Effector memory CD4-positive, alpha-beta T cell (primary cell): ENCODE measurements around the gene SBNO2.

Experiments
- DNase-seq, 3 donors: peaks; one replicate each; pipeline ENCODE4 v3.0.0-alpha.2; 2020
- H3K27ac ChIP-seq: 2 replicates; pipeline ENCODE4 v1.7.0; 2013; ENCODE audit warnings: mild to moderate bottlenecking, low read length, moderate library complexity; ENCODE audit not compliant: insufficient read depth, poor library complexity, severe bottlenecking
- H3K27me3 ChIP-seq: replicated peaks from 2 replicates; pipeline ENCODE4 v1.7.0; 2013; ENCODE audit warnings: mild to moderate bottlenecking, low read length; ENCODE audit not compliant: insufficient read depth, control insufficient read depth, poor library complexity, severe bottlenecking
- H3K36me3 ChIP-seq: 2 replicates; pipeline ENCODE4 v1.7.0; 2013; ENCODE audit warnings: mild to moderate bottlenecking, low read length, moderate library complexity; ENCODE audit not compliant: control insufficient read depth, insufficient read depth
- H3K4me1 ChIP-seq: 2 replicates; pipeline ENCODE4 v1.7.0; 2013; ENCODE audit warnings: low read length, mild to moderate bottlenecking; ENCODE audit not compliant: control insufficient read depth, insufficient read depth, poor library complexity, severe bottlenecking
- H3K4me3 ChIP-seq: 2 replicates; pipeline ENCODE4 v1.7.0; 2013; ENCODE audit warnings: low read length, low read depth, mild to moderate bottlenecking; ENCODE audit not compliant: insufficient read depth, poor library complexity, severe bottlenecking
- H3K9me3 ChIP-seq: 2 replicates; pipeline ENCODE4 v1.7.0; 2013; ENCODE audit warnings: mild to moderate bottlenecking, low read length, moderate library complexity; ENCODE audit not compliant: control insufficient read depth

Gene SBNO2

GRCh38 chr19:1061987-1062386, 112.1 kb downstream of the SBNO2 start:
- H3K4me3 ChIP-seq, result no peak overlapping the region
- peaks cover 7% of the 10 kb centered on the region for H3K36me3 ChIP-seq
- peaks cover 41% of the 10 kb centered on the region for H3K4me1 ChIP-seq
- H3K27me3 ChIP-seq, result no peaks in the 10 kb centered on the region
- DNase-seq, result no peak
- no peak overlapping the region for H3K27ac ChIP-seq
- no peaks in the 10 kb centered on the region for H3K9me3 ChIP-seq

DNA sequence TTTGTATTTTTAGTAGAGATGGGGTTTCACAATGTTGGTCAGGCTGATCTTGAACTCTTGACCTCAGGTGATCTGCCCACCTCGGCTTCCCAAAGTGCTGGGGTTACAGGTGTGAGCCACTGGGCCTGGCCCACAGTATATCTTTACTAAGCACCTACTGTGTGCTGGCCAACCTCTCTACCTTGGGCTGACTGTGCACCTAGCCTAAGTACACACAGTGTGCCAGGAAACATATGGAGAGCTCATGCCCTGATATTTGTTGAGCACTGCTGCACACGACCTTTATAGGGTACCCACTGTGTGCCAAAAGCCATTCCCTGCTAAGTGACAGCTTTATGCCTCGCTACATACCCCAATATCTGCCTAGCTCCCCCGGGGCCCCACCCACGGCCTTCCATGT, 113.4 kb downstream of the SBNO2 start:
- H3K36me3 ChIP-seq, result peaks cover 20% of the 10 kb centered on the region

DNA sequence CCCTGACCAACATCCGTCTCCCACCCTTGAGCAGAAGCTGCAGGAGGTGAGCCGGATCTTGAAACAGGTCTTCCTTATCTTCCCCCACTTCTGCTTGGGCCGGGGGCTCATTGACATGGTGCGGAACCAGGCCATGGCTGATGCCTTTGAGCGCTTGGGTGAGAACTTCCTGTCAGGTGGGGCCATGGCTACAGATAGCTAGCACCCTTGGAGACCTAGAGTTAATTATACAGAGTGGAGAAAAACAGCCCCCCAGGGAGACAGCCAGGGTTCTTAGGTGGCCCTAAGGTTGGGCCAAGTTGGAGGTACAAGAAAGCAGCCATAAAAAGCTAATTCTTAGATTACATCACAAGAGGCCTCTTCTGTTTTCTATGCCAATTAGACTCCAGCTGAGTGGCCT, 116.0 kb downstream of the SBNO2 start:
- no peak overlapping the region for H3K4me3 ChIP-seq
- no peak for DNase-seq
- peaks cover 11% of the 10 kb centered on the region for H3K4me1 ChIP-seq
- H3K36me3 ChIP-seq, result peaks cover 32% of the 10 kb centered on the region
- H3K27ac ChIP-seq, result no peak overlapping the region
- H3K27me3 ChIP-seq, result no peaks in the 10 kb centered on the region
- no peaks in the 10 kb centered on the region for H3K9me3 ChIP-seq

More for the DNA sequence above, 113.4 kb downstream of the SBNO2 start:
- Histone ChIP-seq H3K27me3 (no peaks in the 10 kb centered on the region), H3K9me3 (no peaks in the 10 kb centered on the region), H3K4me1 (peaks cover 30% of the 10 kb centered on the region), H3K4me3 (no peak overlapping the region), H3K27ac (no peak overlapping the region)
- DNase-seq, result no peak
